H9 (cell line): ENCODE data around the gene PLXND1. TPM values are rescaled to one million over a fixed set of nuclear protein-coding genes. Genes with fewer than 3 reads are reported as not detected.

Experiments used
- DNase-seq: peaks from one replicate; pipeline ENCODE4 v3.0.0-alpha.2; 2017
- H2AFZ ChIP-seq: one replicate; pipeline ENCODE4 v1.6.1; 2013; ENCODE audit warnings: mild to moderate bottlenecking, low read length, control low read depth, moderate library complexity
- H2AK5ac ChIP-seq: 2 replicates; pipeline ENCODE4 v1.6.1; 2013; ENCODE audit warnings: low read length, control low read depth, mixed read lengths; ENCODE audit not compliant: insufficient read length
- H2BK120ac ChIP-seq: one replicate; pipeline ENCODE4 v1.6.1; 2013; ENCODE audit warnings: low read depth, mild to moderate bottlenecking, low read length, control low read depth, inconsistent platforms; ENCODE audit not compliant: poor library complexity, severe bottlenecking
- H2BK12ac ChIP-seq: 2 replicates; pipeline ENCODE4 v1.6.1; 2013; ENCODE audit warnings: low read length, control low read depth, mixed read lengths, low read depth; ENCODE audit not compliant: insufficient read length
- H2BK15ac ChIP-seq: 2 replicates; pipeline ENCODE4 v1.6.1; 2013; ENCODE audit warnings: low read depth, low read length, control low read depth
- H2BK20ac ChIP-seq: one replicate; pipeline ENCODE4 v1.6.1; 2013; ENCODE audit warnings: low read depth, mild to moderate bottlenecking, low read length, control low read depth, inconsistent platforms; ENCODE audit not compliant: poor library complexity, severe bottlenecking
- H2BK5ac ChIP-seq: 2 replicates; pipeline ENCODE4 v1.6.1; 2013; ENCODE audit warnings: low read length, control low read depth, mixed read lengths; ENCODE audit not compliant: insufficient read length
- H3K14ac ChIP-seq: 2 replicates; pipeline ENCODE4 v1.6.1; 2013; ENCODE audit warnings: low read length, control low read depth; ENCODE audit not compliant: insufficient read depth
- H3K18ac ChIP-seq: 2 replicates; pipeline ENCODE4 v1.6.1; 2013; ENCODE audit warnings: low read depth, mild to moderate bottlenecking, mixed read lengths, low read length, control low read depth; ENCODE audit not compliant: insufficient read length
- H3K23ac ChIP-seq: 2 replicates; pipeline ENCODE4 v1.6.1; 2013; ENCODE audit warnings: low read length, control low read depth, mixed read lengths, low read depth; ENCODE audit not compliant: insufficient read length
- H3K23me2 ChIP-seq: 2 replicates; pipeline ENCODE4 v1.6.1; 2013; ENCODE audit warnings: low read depth, mild to moderate bottlenecking, mixed read lengths, low read length, control low read depth; ENCODE audit not compliant: insufficient read length, poor library complexity, severe bottlenecking
- H3K27ac ChIP-seq: 2 replicates; pipeline ENCODE4 v1.5.1; 2013; ENCODE audit warnings: low read length, control low read depth, mixed read lengths, low read depth; ENCODE audit not compliant: insufficient read length
- H3K27me3 ChIP-seq: 2 replicates; pipeline ENCODE4 v1.6.1; 2013; ENCODE audit warnings: low read length, control low read depth, inconsistent platforms; ENCODE audit not compliant: insufficient read depth
- H3K4ac ChIP-seq: 2 replicates; pipeline ENCODE4 v1.6.1; 2013; ENCODE audit warnings: low read depth, mild to moderate bottlenecking, control low read depth, inconsistent platforms, low read length, moderate library complexity
- H3K4me1 ChIP-seq: 2 replicates; pipeline ENCODE4 v1.6.1; 2013; ENCODE audit warnings: low read length, control low read depth, inconsistent platforms; ENCODE audit not compliant: insufficient read depth
- H3K4me2 ChIP-seq: 2 replicates; pipeline ENCODE4 v1.6.1; 2013; ENCODE audit warnings: low read length, control low read depth, mixed read lengths; ENCODE audit not compliant: insufficient read length, insufficient read depth
- H3K56ac ChIP-seq: 2 replicates; pipeline ENCODE4 v1.6.1; 2013; ENCODE audit warnings: low read depth, mild to moderate bottlenecking, mixed read lengths, low read length, control low read depth; ENCODE audit not compliant: insufficient read length
- H3K79me1 ChIP-seq: 2 replicates; pipeline ENCODE4 v1.6.1; 2013; ENCODE audit warnings: low read depth, mild to moderate bottlenecking, moderate library complexity, low read length, control low read depth, inconsistent platforms; ENCODE audit not compliant: insufficient read depth, poor library complexity, severe bottlenecking
- H3K79me2 ChIP-seq: 2 replicates; pipeline ENCODE4 v1.6.1; 2013; ENCODE audit warnings: low read length, control low read depth, inconsistent platforms; ENCODE audit not compliant: insufficient read depth
- H3K9ac ChIP-seq: 2 replicates; pipeline ENCODE4 v1.6.1; 2013; ENCODE audit warnings: low read length, control low read depth, mixed read lengths; ENCODE audit not compliant: insufficient read length; ENCODE audit errors: extremely low read depth
- H3K9me3 ChIP-seq: one replicate; pipeline ENCODE4 v1.6.1; 2013; ENCODE audit warnings: low read depth, low read length, inconsistent platforms; ENCODE audit not compliant: control insufficient read depth
- H3T11ph ChIP-seq: one replicate; pipeline ENCODE4 v1.6.1; 2013; ENCODE audit warnings: mild to moderate bottlenecking, low read length, control low read depth, inconsistent platforms
- H4K20me1 ChIP-seq: one replicate; pipeline ENCODE4 v1.6.1; 2013; ENCODE audit not compliant: control insufficient read depth, insufficient read length, insufficient read depth
- H4K5ac ChIP-seq: 2 replicates; pipeline ENCODE4 v1.6.1; 2013; ENCODE audit warnings: low read depth, mild to moderate bottlenecking, mixed read lengths, low read length, control low read depth; ENCODE audit not compliant: insufficient read length
- H4K8ac ChIP-seq: replicated peaks from 2 replicates; pipeline ENCODE4 v1.6.1; 2013; ENCODE audit warnings: low read length, control low read depth, mixed read lengths, low read depth; ENCODE audit not compliant: insufficient read length
- H4K91ac ChIP-seq: 2 replicates; pipeline ENCODE4 v1.6.1; 2013; ENCODE audit warnings: low read depth, mild to moderate bottlenecking, moderate library complexity, mixed read lengths, low read length, control low read depth; ENCODE audit not compliant: insufficient read length
- H3K27ac Mint-ChIP-seq, 3 experiments: 2 replicates in 2 of 3; 3 replicates in 1 of 3; pipeline ENCODE4 v1.8.0; 2020 to 2021; ENCODE audit warnings: mixed read lengths in 3 of 3, mild to moderate bottlenecking in 1 of 3, moderate library complexity in 1 of 3
- H3K27me3 Mint-ChIP-seq: 2 replicates; pipeline ENCODE4 v1.8.0; 2021; ENCODE audit warnings: low read depth, mild to moderate bottlenecking, moderate library complexity, mixed read lengths
- H3K36me3 Mint-ChIP-seq, 3 experiments: 2 replicates in 2 of 3; 3 replicates in 1 of 3; pipeline ENCODE4 v1.8.0; 2020 to 2021; ENCODE audit warnings: low read depth in 3 of 3, mixed read lengths in 3 of 3; ENCODE audit not compliant: insufficient read depth in 1 of 3
- H3K4me1 Mint-ChIP-seq, 2 experiments: 2 replicates each; pipeline ENCODE4 v1.8.0; 2020; ENCODE audit warnings: mixed read lengths in 2 of 2
- H3K4me3 Mint-ChIP-seq, 2 experiments: 2 replicates in 1 of 2; 3 replicates in 1 of 2; pipeline ENCODE4 v1.8.0; 2020 to 2021; ENCODE audit warnings: mild to moderate bottlenecking in 2 of 2, mixed read lengths in 2 of 2, moderate library complexity in 1 of 2
- H3K9me3 Mint-ChIP-seq, 2 experiments: 2 replicates in 1 of 2; 3 replicates in 1 of 2; pipeline ENCODE4 v1.8.0; 2020; ENCODE audit warnings: mild to moderate bottlenecking in 2 of 2, mixed read lengths in 2 of 2, moderate library complexity in 1 of 2
- CTCF ChIP-seq: fragments of 200-600 bp; sonication (generic); conservative IDR thresholded peaks from 3 replicates; pipeline ENCODE4 v1.8.0; 2021; ENCODE audit warnings: antibody characterized with exemption, mild to moderate bottlenecking
- WGBS: extraction: QIAGEN DNeasy Blood & Tissue Kit; methylation state at CpG from one replicate; pipeline ENCODE4 v1.1.7; 2013; ENCODE audit warnings: missing lambda C conversion rate, low lambda C conversion rate, mixed read lengths; ENCODE audit not compliant: insufficient read length; ENCODE audit errors: extremely low coverage; 5-methylcytosine and 5-hydroxymethylcytosine counted together
- total RNA-seq: library from RNA; stranded (reverse); gene quantifications from 2 replicates; pipeline ENCODE4 v1.2.1, GENCODE V29; 2021

The PLXND1 gene
- total RNA-seq, 1 experiment from 2014 or later = 50.9 TPM

DNA sequence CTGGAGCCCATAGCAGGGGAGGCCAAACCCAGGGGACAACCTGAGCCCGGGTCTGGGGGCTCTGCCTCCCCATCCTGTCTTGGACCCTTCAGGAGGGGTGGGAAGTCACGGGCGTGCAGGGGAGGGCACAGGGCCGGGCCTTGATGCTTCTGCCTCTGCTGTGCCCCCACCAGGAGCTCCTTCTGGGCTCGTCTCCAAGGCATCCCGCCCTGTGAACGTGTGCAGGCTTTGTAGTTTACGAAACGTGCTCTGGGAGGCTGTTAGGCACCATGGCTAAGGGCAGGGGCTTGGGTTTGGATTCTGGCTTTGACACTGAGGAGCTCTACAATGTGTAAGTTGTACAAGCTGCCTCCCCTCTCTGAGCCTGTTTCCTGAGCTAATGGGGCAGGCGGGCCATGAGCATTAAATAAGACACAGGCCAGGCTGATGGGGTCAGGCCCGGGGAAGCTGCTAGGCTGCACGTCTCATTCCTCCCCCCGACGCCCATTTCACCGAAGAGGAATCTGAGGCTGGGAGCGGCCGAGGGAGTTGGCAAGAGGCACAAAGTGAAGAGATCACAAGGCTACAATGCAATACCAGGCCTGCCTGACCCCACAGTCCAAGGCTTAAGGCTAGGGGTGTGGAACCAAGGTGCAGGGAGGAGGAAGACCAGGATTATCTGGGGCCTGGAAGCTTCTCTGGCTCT is 19.6 kb downstream of the PLXND1 start:
- H2AFZ ChIP-seq = no peak overlapping the region
- no peak overlapping the region for H3K14ac ChIP-seq
- TF ChIP-seq CTCF = no peak
- H2BK12ac ChIP-seq = no peak overlapping the region
- no peaks in the 10 kb centered on the region for H4K20me1 ChIP-seq
- no peak overlapping the region for H3K4ac ChIP-seq
- no peak overlapping the region for H2BK20ac ChIP-seq
- no CpG with 5 or more reads among the region's 17 CpGs for WGBS
- H3K56ac ChIP-seq = no peak overlapping the region
- no peaks in the 10 kb centered on the region for H3K27me3 Mint-ChIP-seq
- H3K27ac ChIP-seq = no peak overlapping the region
- H3K9me3 ChIP-seq = no peaks in the 10 kb centered on the region
- H3K18ac ChIP-seq = no peak overlapping the region
- H3K36me3 Mint-ChIP-seq = peaks cover 0 to 7% (median 2%) of the 10 kb centered on the region in 3 experiments; a peak in 4 of 7 replicates
- H2BK120ac ChIP-seq = no peak overlapping the region
- H2BK15ac ChIP-seq = no peak overlapping the region
- H3K27ac Mint-ChIP-seq = peak overlapping the region in 2 of 3 experiments; percentile 85 to 86; a peak in 3 of 7 replicates
- peaks cover 4% of the 10 kb centered on the region; the same call in 1 of the 2 replicates for H3K4me1 ChIP-seq
- no peak overlapping the region for H2BK5ac ChIP-seq
- no peaks in the 10 kb centered on the region for H3K79me1 ChIP-seq
- no peaks in the 10 kb centered on the region for H3K9me3 Mint-ChIP-seq
- H3K23ac ChIP-seq = no peak overlapping the region
- H4K91ac ChIP-seq = no peak overlapping the region
- peaks cover 16 to 20% of the 10 kb centered on the region in 2 experiments for H3K4me1 Mint-ChIP-seq
- H3K27me3 ChIP-seq = no peaks in the 10 kb centered on the region
- DNase-seq = no peak
- no peak overlapping the region for H3K4me2 ChIP-seq
- H3K79me2 ChIP-seq = no peaks in the 10 kb centered on the region
- H4K8ac ChIP-seq = no peak overlapping the region
- H4K5ac ChIP-seq = no peak overlapping the region
- no peak overlapping the region for H3K9ac ChIP-seq
- H3K4me3 Mint-ChIP-seq = no peak overlapping the region
- H3T11ph ChIP-seq = no peak overlapping the region
- H3K23me2 ChIP-seq = no peaks in the 10 kb centered on the region
- no peak overlapping the region for H2AK5ac ChIP-seq
